ENCODE data around the gene ARHGAP26. TPM values are rescaled to one million over a fixed set of nuclear protein-coding genes. Genes with fewer than 3 reads are reported as not detected.

ARHGAP26 gene
- total RNA-seq, 1 donor = 1.7 TPM

GRCh38 chr5:142845402-142845921 is 75.3 kb downstream of the ARHGAP26 start:
- TF ChIP-seq, protein P1, sequence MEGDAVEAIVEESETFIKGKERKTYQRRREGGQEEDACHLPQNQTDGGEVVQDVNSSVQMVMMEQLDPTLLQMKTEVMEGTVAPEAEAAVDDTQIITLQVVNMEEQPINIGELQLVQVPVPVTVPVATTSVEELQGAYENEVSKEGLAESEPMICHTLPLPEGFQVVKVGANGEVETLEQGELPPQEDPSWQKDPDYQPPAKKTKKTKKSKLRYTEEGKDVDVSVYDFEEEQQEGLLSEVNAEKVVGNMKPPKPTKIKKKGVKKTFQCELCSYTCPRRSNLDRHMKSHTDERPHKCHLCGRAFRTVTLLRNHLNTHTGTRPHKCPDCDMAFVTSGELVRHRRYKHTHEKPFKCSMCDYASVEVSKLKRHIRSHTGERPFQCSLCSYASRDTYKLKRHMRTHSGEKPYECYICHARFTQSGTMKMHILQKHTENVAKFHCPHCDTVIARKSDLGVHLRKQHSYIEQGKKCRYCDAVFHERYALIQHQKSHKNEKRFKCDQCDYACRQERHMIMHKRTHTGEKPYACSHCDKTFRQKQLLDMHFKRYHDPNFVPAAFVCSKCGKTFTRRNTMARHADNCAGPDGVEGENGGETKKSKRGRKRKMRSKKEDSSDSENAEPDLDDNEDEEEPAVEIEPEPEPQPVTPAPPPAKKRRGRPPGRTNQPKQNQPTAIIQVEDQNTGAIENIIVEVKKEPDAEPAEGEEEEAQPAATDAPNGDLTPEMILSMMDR (IDR thresholded peaks at IDR 0.05; ENCODE audit: insufficient read depth, low read depth, low read length) = no peak
- H3K4me3 ChIP-seq (ENCODE audit: low read depth, low read length) = no peak overlapping the region
- DNase-seq (ENCODE audit: low read depth) = no peak

DNA sequence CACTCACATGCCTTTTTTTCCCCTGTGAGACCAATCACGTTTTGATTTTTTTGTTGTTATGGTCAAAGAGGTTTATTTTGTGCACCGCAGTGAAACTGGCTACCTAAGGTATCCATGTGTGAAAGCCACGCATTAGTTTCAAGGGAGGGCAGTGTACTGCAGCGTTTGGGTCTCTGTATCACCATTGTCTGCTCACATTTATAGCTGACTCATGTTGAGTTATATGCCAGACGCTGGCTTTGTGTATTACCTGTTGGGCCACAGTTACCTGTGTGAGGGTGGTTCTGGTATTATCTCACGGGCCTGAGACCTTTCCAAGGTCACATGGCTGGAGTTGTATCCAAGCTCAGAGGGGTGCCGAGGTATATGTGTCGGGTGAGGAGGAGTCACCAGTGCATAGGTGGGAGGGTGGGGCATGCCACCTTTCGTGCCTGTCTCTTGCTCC is 75.8 kb downstream of the ARHGAP26 start:
- TF ChIP-seq, protein P1 (IDR thresholded peaks at IDR 0.05; ENCODE audit: insufficient read depth, low read depth, low read length) = no peak
- H3K4me3 ChIP-seq (ENCODE audit: low read depth, low read length) = no peak overlapping the region
- no peak for DNase-seq (ENCODE audit: low read depth)

DNA sequence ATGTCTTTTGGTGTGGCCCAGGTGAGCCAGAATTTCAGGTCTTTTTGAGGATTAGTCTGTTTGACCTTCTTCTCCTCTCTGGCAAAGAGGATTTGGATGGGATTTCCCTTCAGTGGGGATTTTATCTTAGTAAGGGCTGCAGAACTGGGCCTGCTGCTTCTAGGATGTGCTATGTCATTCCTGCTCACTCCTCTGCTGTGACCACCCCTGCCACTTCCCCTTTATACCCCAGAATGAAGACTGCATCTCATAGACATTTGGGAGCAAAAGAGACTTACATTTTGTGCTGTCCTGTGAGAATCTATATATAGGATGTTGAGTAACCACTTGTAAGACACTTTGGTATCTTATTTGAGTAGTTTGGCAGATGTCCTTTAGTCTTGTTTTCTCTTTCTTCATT is 76.2 kb downstream of the ARHGAP26 start:
- DNase-seq (ENCODE audit: low read depth) = no peak
- TF ChIP-seq, protein P1 (IDR thresholded peaks at IDR 0.05; ENCODE audit: insufficient read depth, low read depth, low read length) = no peak
- H3K4me3 ChIP-seq (ENCODE audit: low read depth, low read length) = no peak overlapping the region

GRCh38 chr5:142847898-142848790 is 78.0 kb downstream of the ARHGAP26 start:
- TF ChIP-seq, protein P1 (IDR thresholded peaks at IDR 0.05; ENCODE audit: insufficient read depth, low read depth, low read length) = no peak
- DNase-seq (ENCODE audit: low read depth) = no peak
- no peak overlapping the region for H3K4me3 ChIP-seq (ENCODE audit: low read depth, low read length)

DNA sequence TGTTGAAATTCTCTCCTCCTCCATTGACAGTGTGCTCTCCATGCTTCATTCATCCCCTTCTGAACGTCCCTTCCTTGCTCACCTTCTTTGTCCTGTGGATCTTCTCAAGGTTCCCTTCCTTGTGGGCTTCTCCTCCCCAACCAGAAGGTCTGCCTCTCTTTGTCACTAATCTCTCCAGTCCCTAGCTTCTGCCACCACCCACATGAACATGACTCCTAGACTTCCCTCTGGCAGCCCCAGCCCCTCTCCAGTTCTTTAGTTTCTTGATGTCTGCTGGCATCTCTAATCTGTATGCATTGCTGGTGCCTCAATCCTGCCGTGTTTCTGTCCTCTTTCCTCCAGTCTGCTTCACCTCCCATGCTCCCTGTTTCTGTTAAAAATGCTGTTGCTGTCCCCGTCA is 79.3 kb downstream of the ARHGAP26 start:
- no peak overlapping the region for H3K4me3 ChIP-seq (ENCODE audit: low read depth, low read length)
- TF ChIP-seq, protein P1 (IDR thresholded peaks at IDR 0.05; ENCODE audit: insufficient read depth, low read depth, low read length) = no peak
- DNase-seq (ENCODE audit: low read depth) = no peak

DNA sequence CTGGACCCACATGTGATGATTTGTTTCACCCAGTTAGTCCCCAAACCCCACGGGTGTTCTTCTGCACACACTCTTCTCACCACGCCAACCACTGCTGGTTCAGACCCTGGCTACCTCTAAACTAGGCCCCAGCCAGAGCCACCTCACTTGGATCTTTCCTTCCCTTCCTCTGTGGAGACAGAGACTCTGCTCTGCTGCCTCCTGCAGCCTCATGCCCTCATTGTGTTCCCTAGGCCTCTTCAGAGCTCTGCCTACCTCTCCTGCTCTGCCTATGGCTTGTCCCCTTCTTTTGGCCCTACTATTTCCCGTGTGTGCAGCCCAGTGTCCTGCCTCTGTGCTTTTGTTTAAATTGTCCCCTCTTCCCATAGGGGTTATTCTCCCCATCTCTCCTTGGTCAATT is 79.7 kb downstream of the ARHGAP26 start:
- H3K4me3 ChIP-seq (ENCODE audit: low read depth, low read length) = no peak overlapping the region
- TF ChIP-seq, protein P1 (IDR thresholded peaks at IDR 0.05; ENCODE audit: insufficient read depth, low read depth, low read length) = no peak
- DNase-seq (ENCODE audit: low read depth) = no peak
